ENCODE data around the gene RTN4. TPM values are rescaled to one million over a fixed set of nuclear protein-coding genes. Genes with fewer than 3 reads are reported as not detected.

The RTN4 gene
- total RNA-seq, 1 experiment from 2014 or later = 236 TPM

DNA sequence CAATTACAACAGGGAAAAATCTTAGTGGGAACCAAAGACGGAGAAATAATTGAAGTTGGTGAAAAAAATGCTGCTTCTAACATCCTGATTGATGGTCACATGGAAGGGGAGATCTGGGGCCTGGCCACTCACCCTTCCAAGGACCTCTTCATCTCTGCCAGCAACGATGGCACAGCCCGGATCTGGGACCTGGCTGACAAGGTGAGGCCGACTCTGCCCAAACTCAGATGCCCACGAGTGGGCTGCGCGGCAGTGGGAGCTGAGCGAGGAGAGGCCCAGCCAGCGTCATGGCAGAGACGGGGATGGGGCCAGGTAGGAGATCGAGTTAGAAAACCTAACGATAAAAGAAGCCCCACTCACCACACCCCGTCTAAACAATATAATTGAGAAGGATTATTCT is 87.7 kb downstream of the RTN4 start:
- H3K27me3 ChIP-seq (replicated peaks; ENCODE audit: control insufficient read depth, insufficient read depth, low read length) = no peaks in the 10 kb centered on the region
- H3K27me3 Mint-ChIP-seq (ENCODE audit: insufficient read depth, unreplicated experiment) = no peaks in the 10 kb centered on the region

GRCh38 chr2:54960164-54960563 is 90.1 kb downstream of the RTN4 start:
- no peaks in the 10 kb centered on the region; the same call in none of the 2 replicates for H3K36me3 ChIP-seq (ENCODE audit: control insufficient read depth, insufficient read depth, low read length)
- no peak overlapping the region for H3K27ac Mint-ChIP-seq (ENCODE audit: unreplicated experiment)
- H3K36me3 Mint-ChIP-seq (ENCODE audit: insufficient read depth, unreplicated experiment) = peaks cover 42% of the 10 kb centered on the region
- DNase-seq = no peak
- peaks cover 19% of the 10 kb centered on the region for H3K4me1 ChIP-seq
- no peaks in the 10 kb centered on the region for H3K27me3 Mint-ChIP-seq (ENCODE audit: insufficient read depth, unreplicated experiment)
- H3K4me3 Mint-ChIP-seq (ENCODE audit: unreplicated experiment) = no peak overlapping the region
- no TSS peak for BruUV-seq (replicated peaks)
- peaks cover 21% of the 10 kb centered on the region for H3K4me1 Mint-ChIP-seq (ENCODE audit: low read depth, unreplicated experiment)
- intact Hi-C loops (cut with micrococcal nuclease; ENCODE audit: unreplicated experiment) = no loop called here
- no peaks in the 10 kb centered on the region for H3K9me3 Mint-ChIP-seq (ENCODE audit: unreplicated experiment)
- ChIA-PET CTCF (interaction anchor here (1.5 kb wide), 1 partner anchor 60 kb away, joined by 6 read pairs; no protein-coding TSS in a partner anchor), POLR2A (interaction anchor here (0.6 kb wide), 1 partner anchor 60 kb away, joined by 3 read pairs; no protein-coding TSS in a partner anchor)
- H3K27me3 ChIP-seq (replicated peaks; ENCODE audit: control insufficient read depth, insufficient read depth, low read length) = no peaks in the 10 kb centered on the region
- no peak overlapping the region for H3K4me3 ChIP-seq (ENCODE audit: low read depth, low read length)
- H3K9me3 ChIP-seq = no peaks in the 10 kb centered on the region
- TF ChIP-seq CTCF (IDR thresholded peaks at IDR 0.05; ENCODE audit: insufficient read depth in 1 of 2, low read depth in 1 of 2, low read length in 1 of 2, severe bottlenecking in 1 of 2, unreplicated experiment in 1 of 2) = no peak

More for the DNA sequence above, 87.7 kb downstream of the RTN4 start:
- no peaks in the 10 kb centered on the region for H3K9me3 Mint-ChIP-seq (ENCODE audit: unreplicated experiment)
- H3K9me3 ChIP-seq = no peaks in the 10 kb centered on the region
- ChIA-PET POLR2A (interaction anchor here (0.7 kb wide), 1 partner anchor 44 kb away, joined by 3 read pairs; no protein-coding TSS in a partner anchor), CTCF (no interaction called here)
- DNase-seq = no peak
- no peak overlapping the region for H3K4me3 Mint-ChIP-seq (ENCODE audit: unreplicated experiment)
- H3K4me1 Mint-ChIP-seq (ENCODE audit: low read depth, unreplicated experiment) = peaks cover 6% of the 10 kb centered on the region
- intact Hi-C loops (cut with micrococcal nuclease; ENCODE audit: unreplicated experiment) = no loop called here
- no peaks in the 10 kb centered on the region; the same call in none of the 2 replicates for H3K36me3 ChIP-seq (ENCODE audit: control insufficient read depth, insufficient read depth, low read length)
- H3K4me1 ChIP-seq = no peaks in the 10 kb centered on the region
- H3K4me3 ChIP-seq (ENCODE audit: low read depth, low read length) = no peak overlapping the region
- TF ChIP-seq CTCF (IDR thresholded peaks at IDR 0.05; ENCODE audit: insufficient read depth in 1 of 2, low read depth in 1 of 2, low read length in 1 of 2, severe bottlenecking in 1 of 2, unreplicated experiment in 1 of 2) = no peak
- H3K27ac Mint-ChIP-seq (ENCODE audit: unreplicated experiment) = no peak overlapping the region
- no TSS peak for BruUV-seq (replicated peaks)
- H3K36me3 Mint-ChIP-seq (ENCODE audit: insufficient read depth, unreplicated experiment) = peaks cover 45% of the 10 kb centered on the region

DNA sequence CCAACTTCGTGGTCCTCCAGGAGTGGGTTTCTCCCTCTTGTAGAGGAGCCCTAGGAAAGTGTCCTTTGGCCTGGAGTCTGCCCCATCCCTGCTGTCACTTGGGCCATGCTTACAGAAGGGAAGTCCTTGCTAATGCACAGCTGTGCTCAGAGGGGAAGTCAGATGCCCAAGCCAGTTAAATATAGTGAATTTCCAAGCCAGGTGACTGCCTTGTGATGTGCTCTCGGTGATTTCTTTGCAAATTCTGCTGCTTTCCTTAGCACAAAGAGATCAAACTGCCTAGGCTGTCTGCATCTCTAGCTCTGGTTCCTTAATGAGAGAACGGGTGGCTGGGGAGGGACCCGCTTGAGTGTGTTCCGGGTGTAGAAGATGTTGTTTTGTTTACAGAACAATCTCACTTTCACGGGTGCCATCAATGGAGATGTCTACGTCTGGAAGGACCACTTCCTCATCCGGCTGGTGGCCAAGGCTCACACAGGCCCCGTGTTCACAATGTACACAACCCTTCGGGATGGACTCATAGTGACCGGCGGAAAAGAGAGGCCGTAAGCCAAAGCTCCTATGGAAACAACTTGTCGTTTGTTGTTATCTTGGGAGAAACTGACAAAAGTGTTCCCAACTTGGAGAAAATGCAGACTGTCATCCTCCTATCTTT is 91.4 kb downstream of the RTN4 start:
- Histone ChIP-seq H3K36me3 (ENCODE audit: control insufficient read depth, insufficient read depth, low read length) (no peaks in the 10 kb centered on the region; the same call in 1 of the 2 replicates), H3K27me3 (replicated peaks; ENCODE audit: control insufficient read depth, insufficient read depth, low read length) (no peaks in the 10 kb centered on the region), H3K9me3 (no peaks in the 10 kb centered on the region), H3K4me1 (peaks cover 19% of the 10 kb centered on the region), H3K4me3 (ENCODE audit: low read depth, low read length) (no peak overlapping the region)
- Mint-ChIP-seq H3K27ac (ENCODE audit: unreplicated experiment) (no peak overlapping the region), H3K4me3 (ENCODE audit: unreplicated experiment) (no peak overlapping the region), H3K9me3 (ENCODE audit: unreplicated experiment) (no peaks in the 10 kb centered on the region), H3K4me1 (ENCODE audit: low read depth, unreplicated experiment) (peaks cover 21% of the 10 kb centered on the region), H3K27me3 (ENCODE audit: insufficient read depth, unreplicated experiment) (no peaks in the 10 kb centered on the region), H3K36me3 (ENCODE audit: insufficient read depth, unreplicated experiment) (peaks cover 40% of the 10 kb centered on the region)
- ChIA-PET POLR2A (no interaction called here), CTCF (no interaction called here)
- intact Hi-C loops (cut with micrococcal nuclease; ENCODE audit: unreplicated experiment) = no loop called here
- no TSS peak for BruUV-seq (replicated peaks)
- TF ChIP-seq CTCF (IDR thresholded peaks at IDR 0.05; ENCODE audit: insufficient read depth in 1 of 2, low read depth in 1 of 2, low read length in 1 of 2, severe bottlenecking in 1 of 2, unreplicated experiment in 1 of 2) = no peak
- DNase-seq = no peak
